ENCODE data around the gene CHMP6.

Gene CHMP6

DNA sequence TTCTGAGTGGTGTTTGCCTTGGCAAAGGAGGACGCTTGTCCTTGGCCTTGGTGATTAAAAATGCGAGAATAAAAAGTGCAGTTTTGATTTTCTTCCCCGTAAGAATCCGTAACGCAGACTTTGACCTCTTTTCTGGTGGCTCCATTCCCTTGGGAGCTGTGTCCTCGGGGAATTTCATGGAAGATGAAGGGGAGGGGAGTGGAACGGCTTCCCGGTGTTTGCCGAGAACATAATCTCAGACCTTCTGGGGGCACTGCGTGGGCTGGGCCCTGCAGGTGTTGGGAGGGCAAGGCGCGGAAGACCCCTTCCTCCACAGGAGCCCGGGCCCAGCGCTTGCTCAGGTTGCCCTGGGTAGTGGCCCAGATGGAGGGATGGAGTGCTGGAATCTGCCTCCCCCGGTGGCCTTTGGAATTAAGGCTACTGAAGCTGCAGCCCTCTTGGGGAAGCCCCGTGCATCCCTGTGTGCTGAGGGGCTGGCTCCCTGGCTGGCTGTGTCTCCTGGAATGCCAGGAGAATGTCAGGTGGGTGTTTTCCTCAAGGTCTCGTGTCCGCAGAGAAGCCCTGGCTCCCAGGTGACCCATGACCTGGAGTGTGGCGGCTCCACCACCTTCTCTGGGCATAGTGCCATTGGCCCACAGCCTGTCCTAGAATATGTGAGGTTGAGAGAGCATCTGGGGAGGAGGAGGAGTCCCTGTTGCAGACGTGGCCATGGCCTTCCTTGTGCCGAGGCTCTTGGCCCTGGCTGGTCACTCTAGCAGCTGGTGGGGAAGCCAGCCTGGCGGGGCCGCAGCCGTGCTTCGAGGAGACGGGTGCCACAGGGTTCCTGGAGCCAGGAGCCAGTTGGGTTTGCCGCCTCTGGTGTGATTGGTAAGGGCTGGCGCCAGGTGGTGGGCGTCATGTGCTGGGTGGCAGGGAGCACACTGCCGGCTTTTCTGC, 46.4 kb downstream of the CHMP6 start:
- Histone ChIP-seq H3K36me3 (ENCODE audit: insufficient read depth, low read length) (peaks cover 23% of the 10 kb centered on the region), H3K4me1 (ENCODE audit: insufficient read depth, low read length) (peaks cover 49% of the 10 kb centered on the region), H3K9me3 (ENCODE audit: low read length) (peaks cover 7% of the 10 kb centered on the region), H2AFZ (ENCODE audit: low read depth, low read length) (no peak overlapping the region), H3K27me3 (ENCODE audit: insufficient read depth, low read length) (no peaks in the 10 kb centered on the region), H3K4me3 (ENCODE audit: low read length) (peak overlapping the region; percentile 87)

DNA sequence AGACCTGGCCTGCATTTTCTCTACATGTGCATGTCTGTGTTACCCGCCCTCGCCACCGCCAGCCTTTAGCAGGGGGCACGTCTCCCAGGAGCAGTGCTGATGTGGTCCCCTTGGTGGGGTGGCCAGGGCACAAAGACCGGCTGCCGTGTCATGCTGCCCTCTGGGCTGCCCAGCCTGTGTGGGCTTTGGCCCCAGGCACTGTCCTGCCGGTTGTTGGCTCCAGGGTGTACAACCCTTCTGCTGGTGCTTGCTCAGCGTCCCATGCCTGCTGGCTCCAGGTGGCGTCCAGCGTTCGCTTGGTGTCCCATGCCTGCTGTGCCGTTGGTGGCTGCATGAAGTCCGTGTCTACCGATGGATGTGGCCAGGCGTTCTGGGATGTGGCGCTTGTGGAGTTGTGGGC, 47.5 kb downstream of the CHMP6 start:
- Histone ChIP-seq H3K9me3 (ENCODE audit: low read length) (peaks cover 7% of the 10 kb centered on the region), H2AFZ (ENCODE audit: low read depth, low read length) (no peak overlapping the region), H3K27me3 (ENCODE audit: insufficient read depth, low read length) (no peaks in the 10 kb centered on the region), H3K4me1 (ENCODE audit: insufficient read depth, low read length) (peaks cover 41% of the 10 kb centered on the region), H3K4me3 (ENCODE audit: low read length) (no peak overlapping the region), H3K36me3 (ENCODE audit: insufficient read depth, low read length) (peaks cover 23% of the 10 kb centered on the region)

DNA sequence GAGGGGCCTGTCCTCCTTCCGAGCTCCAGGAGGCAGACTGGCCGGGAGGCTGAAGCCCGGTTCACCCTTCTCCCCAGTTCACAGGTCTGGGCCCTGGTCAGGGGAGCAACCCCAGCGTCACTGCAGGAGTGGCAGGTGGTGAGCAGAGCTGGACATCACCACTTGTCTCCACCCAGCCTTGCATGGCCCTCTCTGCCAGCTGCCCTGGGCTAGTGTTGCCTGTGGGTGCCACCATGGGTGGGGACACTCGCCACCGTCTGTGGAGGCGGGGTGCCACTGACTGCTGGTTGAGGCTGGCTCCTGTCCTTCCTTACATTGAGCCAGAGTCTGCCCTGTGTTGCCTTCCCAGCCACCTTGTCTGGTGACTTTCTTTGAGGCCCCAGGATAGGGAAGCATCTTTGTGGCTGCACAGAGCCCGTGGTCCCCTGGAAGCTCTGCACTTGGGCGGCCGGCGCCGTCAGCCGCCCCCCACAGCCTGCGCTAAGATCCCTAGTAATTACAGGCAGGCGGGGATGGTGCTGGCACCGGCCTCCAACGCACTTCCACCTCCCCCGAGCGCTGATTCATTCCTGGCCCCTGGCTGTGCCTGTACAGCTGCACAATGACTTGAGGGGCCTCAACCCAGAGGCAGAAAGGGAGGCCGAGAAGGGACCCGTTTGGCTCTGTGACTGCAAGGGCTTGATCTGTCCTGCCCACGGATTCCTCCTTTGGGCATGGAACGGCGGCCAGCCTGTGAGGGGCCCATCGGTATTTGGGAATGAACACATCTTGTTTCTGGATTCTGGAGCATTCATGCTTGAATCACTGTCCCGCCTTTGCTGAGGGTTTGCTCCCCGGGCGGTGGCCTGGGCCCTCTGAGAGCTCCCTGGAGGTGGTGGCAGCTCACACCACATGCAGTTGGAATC, 48.5 kb downstream of the CHMP6 start:
- Histone ChIP-seq H2AFZ (ENCODE audit: low read depth, low read length) (no peak overlapping the region), H3K4me1 (ENCODE audit: insufficient read depth, low read length) (peaks cover 43% of the 10 kb centered on the region), H3K9me3 (ENCODE audit: low read length) (peaks cover 7% of the 10 kb centered on the region), H3K4me3 (ENCODE audit: low read length) (no peak overlapping the region), H3K27me3 (ENCODE audit: insufficient read depth, low read length) (no peaks in the 10 kb centered on the region), H3K36me3 (ENCODE audit: insufficient read depth, low read length) (peaks cover 29% of the 10 kb centered on the region)

DNA sequence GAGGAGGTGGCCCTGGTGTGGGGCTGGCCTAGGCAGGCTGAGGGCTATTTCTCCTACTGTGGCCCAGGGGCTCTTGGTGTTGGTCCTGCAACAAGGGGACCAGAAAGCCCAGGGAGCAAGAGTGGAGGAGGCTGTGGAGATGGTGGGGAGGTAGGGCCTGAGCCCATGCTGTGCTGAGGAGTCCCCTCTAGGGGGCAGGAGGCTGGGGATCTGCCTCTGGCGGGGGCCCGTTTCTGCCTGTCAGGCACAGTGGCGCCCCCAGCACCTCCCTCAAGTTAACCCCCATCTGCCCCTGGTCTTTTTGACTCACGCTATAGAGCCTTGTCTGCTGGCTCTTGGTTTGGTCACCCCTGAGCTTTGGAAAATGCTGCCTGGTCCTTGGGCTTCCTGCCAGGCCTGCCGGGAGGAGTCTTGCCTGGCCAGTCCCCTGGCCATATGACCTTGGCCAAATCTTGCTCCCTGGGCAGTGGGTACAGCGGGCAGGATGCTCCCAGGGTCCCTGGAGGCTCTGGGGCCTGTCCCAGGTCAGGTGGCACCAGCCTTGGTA, 49.2 kb downstream of the CHMP6 start:
- Histone ChIP-seq H3K4me1 (ENCODE audit: insufficient read depth, low read length) (peaks cover 43% of the 10 kb centered on the region), H3K36me3 (ENCODE audit: insufficient read depth, low read length) (peaks cover 31% of the 10 kb centered on the region), H3K27me3 (ENCODE audit: insufficient read depth, low read length) (no peaks in the 10 kb centered on the region), H3K4me3 (ENCODE audit: low read length) (no peak overlapping the region), H2AFZ (ENCODE audit: low read depth, low read length) (no peak overlapping the region), H3K9me3 (ENCODE audit: low read length) (peaks cover 7% of the 10 kb centered on the region)

DNA sequence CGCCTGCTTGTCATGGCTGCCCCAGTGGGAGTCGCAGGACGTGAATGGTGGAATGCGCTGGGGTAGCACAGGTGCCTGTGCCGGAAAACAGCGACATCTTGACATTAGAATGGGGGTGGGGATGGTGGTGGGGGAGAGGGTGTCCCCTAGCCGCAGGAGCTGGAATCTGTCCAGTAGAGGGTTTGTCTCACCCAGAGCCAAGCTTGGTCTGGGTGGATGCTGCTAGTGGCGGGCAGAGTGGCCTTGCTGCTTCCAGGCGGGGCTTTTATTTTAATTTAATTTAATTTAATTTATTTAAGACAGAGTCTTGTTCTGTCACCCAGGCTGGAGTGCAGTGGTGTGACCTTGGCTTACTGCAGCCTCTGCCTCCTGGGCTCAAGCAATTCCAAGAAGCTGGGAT, 51.0 kb downstream of the CHMP6 start:
- no peak overlapping the region for H3K4me3 ChIP-seq (ENCODE audit: low read length)
- peaks cover 27% of the 10 kb centered on the region for H3K4me1 ChIP-seq (ENCODE audit: insufficient read depth, low read length)
- no peaks in the 10 kb centered on the region for H3K27me3 ChIP-seq (ENCODE audit: insufficient read depth, low read length)
- peaks cover 7% of the 10 kb centered on the region for H3K9me3 ChIP-seq (ENCODE audit: low read length)
- H2AFZ ChIP-seq (ENCODE audit: low read depth, low read length): no peak overlapping the region
- peaks cover 31% of the 10 kb centered on the region for H3K36me3 ChIP-seq (ENCODE audit: insufficient read depth, low read length)

DNA sequence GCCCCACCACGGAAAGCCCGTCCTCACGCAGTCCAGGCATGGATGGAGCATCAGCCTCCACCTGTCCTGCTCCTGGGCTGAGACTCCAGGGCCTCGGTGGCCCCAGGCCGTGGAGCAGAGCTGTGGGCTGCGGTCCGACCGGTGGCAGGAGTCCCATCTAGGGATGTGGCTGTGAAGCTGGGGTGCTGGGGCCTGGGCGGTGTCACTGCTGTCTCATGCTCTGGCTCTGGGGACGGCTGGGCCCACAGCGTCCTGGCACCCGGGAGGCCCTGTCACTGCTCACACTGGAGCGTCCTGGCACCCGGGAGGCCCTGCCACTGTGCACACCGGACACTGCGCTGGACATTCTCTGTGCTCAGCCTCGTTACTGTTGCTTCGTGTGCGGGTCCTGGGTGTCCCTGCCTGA, 51.7 kb downstream of the CHMP6 start:
- Histone ChIP-seq H3K4me1 (ENCODE audit: insufficient read depth, low read length) (peaks cover 23% of the 10 kb centered on the region), H3K9me3 (ENCODE audit: low read length) (peaks cover 7% of the 10 kb centered on the region), H3K36me3 (ENCODE audit: insufficient read depth, low read length) (peaks cover 26% of the 10 kb centered on the region), H2AFZ (ENCODE audit: low read depth, low read length) (no peak overlapping the region), H3K4me3 (ENCODE audit: low read length) (no peak overlapping the region), H3K27me3 (ENCODE audit: insufficient read depth, low read length) (no peaks in the 10 kb centered on the region)

DNA sequence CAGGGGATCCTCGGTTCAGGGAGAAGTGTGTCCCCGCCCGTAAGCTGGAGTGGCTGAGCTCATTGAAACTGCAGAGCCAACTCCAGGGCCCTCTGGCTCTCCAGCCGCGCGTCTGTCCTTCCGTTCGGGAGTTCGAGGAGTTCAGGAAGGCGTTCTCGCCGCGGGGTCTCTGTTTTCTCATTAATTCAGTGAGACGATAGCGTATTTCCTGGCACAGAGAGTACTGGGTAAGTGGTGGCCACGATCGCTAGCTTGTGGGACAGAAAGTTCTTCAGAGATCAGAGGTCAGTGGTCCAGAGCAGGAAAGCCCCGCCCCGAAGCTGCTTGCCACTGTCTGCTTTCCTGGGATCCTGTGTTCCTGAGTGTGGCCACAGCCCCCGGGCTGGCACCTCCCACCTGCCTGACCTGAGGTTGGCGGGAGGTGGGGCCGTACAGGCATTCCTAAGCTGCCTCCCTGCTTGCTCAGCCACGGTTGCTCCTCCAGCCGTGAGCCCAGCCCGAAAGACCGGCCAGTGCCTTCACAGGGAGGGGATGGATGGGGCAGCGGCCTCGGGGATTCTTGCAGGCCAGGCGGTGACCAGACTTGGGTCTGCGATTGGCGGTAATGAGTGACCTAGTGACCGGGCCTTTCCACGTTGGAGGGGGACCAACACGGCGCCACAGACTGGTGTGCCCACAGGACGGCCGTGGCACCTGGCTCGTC, 52.2 kb downstream of the CHMP6 start:
- Histone ChIP-seq H3K4me1 (ENCODE audit: insufficient read depth, low read length) (peaks cover 23% of the 10 kb centered on the region), H3K36me3 (ENCODE audit: insufficient read depth, low read length) (peaks cover 21% of the 10 kb centered on the region), H2AFZ (ENCODE audit: low read depth, low read length) (no peak overlapping the region), H3K9me3 (ENCODE audit: low read length) (peaks cover 5% of the 10 kb centered on the region), H3K4me3 (ENCODE audit: low read length) (no peak overlapping the region), H3K27me3 (ENCODE audit: insufficient read depth, low read length) (no peaks in the 10 kb centered on the region)

DNA sequence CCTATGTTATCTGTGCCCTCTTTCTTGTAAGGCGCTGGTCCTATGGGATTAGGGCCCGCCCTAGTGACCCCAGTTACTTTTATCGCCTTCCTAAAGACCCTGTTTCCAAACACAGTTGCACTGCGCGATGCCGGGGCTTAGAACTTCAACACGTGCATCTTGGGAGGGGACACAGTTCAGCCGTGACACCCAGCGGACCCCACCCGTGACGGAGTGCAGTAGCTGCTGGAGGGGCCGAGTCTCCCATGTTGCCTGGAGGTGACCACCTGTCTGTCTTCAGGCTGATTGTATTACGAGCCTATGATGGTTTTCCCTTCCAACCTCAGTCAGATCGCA, 52.8 kb downstream of the CHMP6 start:
- no peak overlapping the region for H3K4me3 ChIP-seq (ENCODE audit: low read length)
- no peaks in the 10 kb centered on the region for H3K27me3 ChIP-seq (ENCODE audit: insufficient read depth, low read length)
- H3K4me1 ChIP-seq (ENCODE audit: insufficient read depth, low read length): peaks cover 18% of the 10 kb centered on the region
- H3K36me3 ChIP-seq (ENCODE audit: insufficient read depth, low read length): peaks cover 16% of the 10 kb centered on the region
- no peaks in the 10 kb centered on the region for H3K9me3 ChIP-seq (ENCODE audit: low read length)
- no peak overlapping the region for H2AFZ ChIP-seq (ENCODE audit: low read depth, low read length)

DNA sequence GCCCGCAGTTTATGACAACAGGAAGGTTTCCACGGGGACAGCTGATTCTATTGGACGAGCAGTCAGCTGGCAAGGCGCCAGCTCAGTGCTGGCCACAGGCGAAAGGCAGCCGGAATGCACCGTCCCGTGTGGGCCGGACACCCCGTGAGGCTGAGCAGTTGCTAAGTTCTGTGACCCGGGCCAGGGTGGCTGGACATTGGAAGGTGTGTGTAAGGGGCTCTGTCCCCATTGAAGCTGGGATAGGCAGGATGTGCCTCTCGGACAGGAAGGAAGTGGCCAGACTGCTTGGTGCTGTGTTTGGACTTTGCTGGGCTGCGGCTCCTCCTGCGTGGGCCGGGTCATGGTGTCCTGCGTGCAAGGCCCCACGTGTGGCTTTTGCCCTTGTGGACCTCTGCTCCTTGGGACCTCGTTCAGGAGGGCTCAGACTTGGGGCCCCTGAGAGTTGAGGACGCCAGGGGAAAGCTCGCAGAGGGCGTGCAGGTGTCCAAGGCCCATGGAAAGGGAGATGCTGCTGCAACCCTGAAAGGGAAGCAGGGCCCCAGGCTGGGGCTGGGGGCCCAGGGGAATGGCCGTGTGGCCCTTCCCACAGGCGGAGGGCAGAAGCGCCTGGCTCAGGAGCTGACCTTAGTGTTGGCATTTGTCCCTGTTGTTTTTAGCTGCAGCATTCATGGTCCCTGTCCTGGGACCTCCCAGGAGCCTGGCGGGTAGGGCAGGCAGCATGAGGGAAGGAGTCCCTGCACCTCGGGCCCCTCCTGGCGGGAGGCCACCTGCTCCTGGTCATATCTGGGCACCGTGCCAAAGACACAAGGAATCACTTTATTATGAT, 53.3 kb downstream of the CHMP6 start:
- H3K4me1 ChIP-seq (ENCODE audit: insufficient read depth, low read length): peaks cover 13% of the 10 kb centered on the region
- H3K36me3 ChIP-seq (ENCODE audit: insufficient read depth, low read length): peaks cover 16% of the 10 kb centered on the region
- H3K9me3 ChIP-seq (ENCODE audit: low read length): no peaks in the 10 kb centered on the region
- H2AFZ ChIP-seq (ENCODE audit: low read depth, low read length): no peak overlapping the region
- no peaks in the 10 kb centered on the region for H3K27me3 ChIP-seq (ENCODE audit: insufficient read depth, low read length)
- no peak overlapping the region for H3K4me3 ChIP-seq (ENCODE audit: low read length)

DNA sequence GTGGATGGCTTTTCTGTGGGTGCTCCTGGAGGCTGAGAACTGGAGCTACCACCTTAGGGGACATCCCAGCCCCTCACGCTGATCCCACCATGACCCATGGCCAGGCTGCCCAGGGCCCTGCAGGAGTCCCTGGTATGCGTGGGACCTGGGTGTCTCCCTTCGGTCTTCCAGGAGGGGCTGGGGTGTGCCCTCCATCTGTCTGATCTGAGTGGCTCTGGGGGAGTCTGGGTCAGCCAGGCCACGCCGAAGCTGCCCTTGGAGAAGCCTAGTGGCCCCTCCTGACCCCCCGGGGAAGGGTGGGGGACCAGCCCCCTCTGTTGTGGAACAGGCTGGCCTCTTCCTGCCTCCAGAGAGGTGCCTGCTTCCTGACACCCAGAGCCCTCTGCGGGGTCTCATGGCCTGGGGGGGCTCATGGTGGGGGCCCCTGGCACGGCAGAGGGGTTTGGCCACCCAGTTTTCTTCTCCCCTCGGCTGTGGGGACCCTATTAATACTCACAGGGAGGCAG, 54.0 kb downstream of the CHMP6 start:
- Histone ChIP-seq H2AFZ (ENCODE audit: low read depth, low read length) (no peak overlapping the region), H3K27me3 (ENCODE audit: insufficient read depth, low read length) (no peaks in the 10 kb centered on the region), H3K36me3 (ENCODE audit: insufficient read depth, low read length) (peaks cover 16% of the 10 kb centered on the region), H3K4me1 (ENCODE audit: insufficient read depth, low read length) (peaks cover 6% of the 10 kb centered on the region), H3K4me3 (ENCODE audit: low read length) (no peak overlapping the region), H3K9me3 (ENCODE audit: low read length) (no peaks in the 10 kb centered on the region)

DNA sequence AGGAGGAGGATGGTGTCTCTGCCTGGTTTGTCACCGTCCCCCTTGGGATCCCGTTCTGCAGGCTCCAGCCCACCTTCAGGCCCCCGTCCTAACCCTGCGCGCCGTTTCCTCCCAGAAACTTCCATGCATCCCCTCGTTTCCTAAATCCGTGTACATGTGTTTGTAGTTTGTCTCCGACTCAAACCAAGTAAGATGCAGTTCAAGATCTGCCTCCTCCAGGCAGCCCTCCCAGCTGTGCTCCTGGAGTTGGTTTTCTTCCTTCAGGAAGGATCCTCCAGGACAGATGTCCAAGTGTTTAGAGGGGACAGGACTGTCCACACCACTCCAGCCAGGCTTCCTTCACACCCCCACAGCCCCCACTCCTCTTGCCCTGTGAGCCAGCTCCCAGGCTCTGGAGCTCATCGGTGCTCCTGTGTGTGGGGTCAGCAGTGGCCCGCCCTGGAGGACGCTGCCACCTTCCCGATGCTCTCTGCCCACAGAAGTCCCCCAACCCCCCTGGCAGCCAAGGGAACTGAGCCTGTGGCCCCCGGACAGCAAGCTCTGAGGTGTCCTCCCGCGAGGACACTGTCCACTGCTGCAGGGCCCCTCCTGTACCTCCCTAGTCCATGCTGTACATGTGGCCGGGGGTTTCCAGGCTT, 54.6 kb downstream of the CHMP6 start:
- Histone ChIP-seq H3K9me3 (ENCODE audit: low read length) (no peaks in the 10 kb centered on the region), H3K4me3 (ENCODE audit: low read length) (no peak overlapping the region), H3K36me3 (ENCODE audit: insufficient read depth, low read length) (peaks cover 16% of the 10 kb centered on the region), H3K4me1 (ENCODE audit: insufficient read depth, low read length) (peaks cover 4% of the 10 kb centered on the region), H3K27me3 (ENCODE audit: insufficient read depth, low read length) (no peaks in the 10 kb centered on the region), H2AFZ (ENCODE audit: low read depth, low read length) (no peak overlapping the region)
